Measurements from ENCODE around the gene COL17A1.

The COL17A1 gene

GRCh38 chr10:104046651-104047050 lies 39.0 kb downstream of the COL17A1 start:
- DNase-seq = no peak

GRCh38 chr10:104045151-104046089 lies 40.3 kb downstream of the COL17A1 start:
- DNase-seq = no peak

- DNase-seq = no peak
Observed at GRCh38 chr10:104043854-104044253, 41.8 kb downstream of the COL17A1 start.

GRCh38 chr10:104043185-104043830 lies 42.4 kb downstream of the COL17A1 start:
- DNase-seq = no peak

- no peak for DNase-seq
Observed at GRCh38 chr10:104041891-104042535, 43.7 kb downstream of the COL17A1 start.

GRCh38 chr10:104040862-104041789 lies 44.6 kb downstream of the COL17A1 start:
- no peak for DNase-seq

- no peak for DNase-seq
Observed at GRCh38 chr10:104040382-104040781, 45.3 kb downstream of the COL17A1 start.

- DNase-seq = no peak
Observed at GRCh38 chr10:104038958-104039752, 46.5 kb downstream of the COL17A1 start.

- no peak for DNase-seq
Observed at GRCh38 chr10:104038537-104038936, 47.1 kb downstream of the COL17A1 start.

- no peak for DNase-seq
Observed at GRCh38 chr10:104037261-104037951, 48.3 kb downstream of the COL17A1 start.

- no peak for DNase-seq
Observed at GRCh38 chr10:104036518-104037260, 49.0 kb downstream of the COL17A1 start.

- DNase-seq = no peak
Observed at GRCh38 chr10:104036069-104036384, 49.7 kb downstream of the COL17A1 start.

GRCh38 chr10:104035194-104036068 lies 50.2 kb downstream of the COL17A1 start:
- no peak for DNase-seq

GRCh38 chr10:104034401-104035193 lies 51.1 kb downstream of the COL17A1 start:
- DNase-seq = no peak

GRCh38 chr10:104033966-104034365 lies 51.7 kb downstream of the COL17A1 start:
- no peak for DNase-seq

GRCh38 chr10:104033401-104033930 lies 52.2 kb downstream of the COL17A1 start:
- DNase-seq = no peak

GRCh38 chr10:104032144-104032775 lies 53.4 kb downstream of the COL17A1 start:
- DNase-seq = no peak

GRCh38 chr10:104031631-104032030 lies 54.0 kb downstream of the COL17A1 start:
- DNase-seq = no peak

All from activated CD4-positive, alpha-beta T cell treated with anti-CD3 and anti-CD28 coated beads, Interleukin-2, amount 50 U/mL, for 4 hours (primary cell).